ENCODE results near the gene TATDN3. TPM values are rescaled to one million over a fixed set of nuclear protein-coding genes. Genes with fewer than 3 reads are reported as not detected.

TATDN3 gene
- total and polyA plus RNA-seq, 2 of the 8 experiments (the other 6 are each of a cell fraction or from before 2014, with no cell fraction given): 6.9 to 19.4 TPM

- peak in 1 of 2 experiments; percentile 86; a peak in 3 of 4 replicates for TF ChIP-seq HDAC2 (IDR thresholded peaks at IDR 0.05; ENCODE audit: borderline replicate concordance in 1 of 2, low read depth in 2 of 2, low read length in 2 of 2)
- no peak for TF ChIP-seq POLR2AphosphoS5 (IDR thresholded peaks at IDR 0.05; ENCODE audit: low read depth, low read length)
- TF ChIP-seq NRF1 (IDR thresholded peaks at IDR 0.05; ENCODE audit: low read depth, low read length): no peak
- no peak for TF ChIP-seq RNF2 (IDR thresholded peaks at IDR 0.05; ENCODE audit: borderline replicate concordance, low read depth, low read length, missing control alignments, poor library complexity, severe bottlenecking)
- TF ChIP-seq SUZ12 (IDR thresholded peaks at IDR 0.05; ENCODE audit: low read length): no peak
- peak; percentile 90 for TF ChIP-seq KDM1A (IDR thresholded peaks at IDR 0.05; ENCODE audit: borderline replicate concordance, low read length)
- peak; percentile 86; the same call in 1 of the 2 replicates for TF ChIP-seq TCF12 (IDR thresholded peaks at IDR 0.05; ENCODE audit: low read depth, low read length)
- peak; percentile 54 for TF ChIP-seq CHD7 (IDR thresholded peaks at IDR 0.05; ENCODE audit: insufficient replicate concordance, low read length)
Measured at GRCh38 chr1:212852105-212852688, 60.5 kb downstream of the TATDN3 start (continued).
